SK-N-SH (cell line): ENCODE data around the gene RSU1.
A peak's percentile ranks its signal among the peaks of the same experiment; 100 is the strongest.

Experiments
- NRF1 ChIP-seq: IDR thresholded peaks from 2 replicates; pipeline ENCODE4 v1.6.1; 2012; ENCODE audit warnings: low read depth, mild to moderate bottlenecking, low read length
- TF ChIP-seq, protein P1 (sequence below): IDR thresholded peaks from 2 replicates; pipeline ENCODE4 v1.6.1; 2012; ENCODE audit warnings: mild to moderate bottlenecking, low read depth, low read length, moderate library complexity

- no peak for TF ChIP-seq NRF1
- TF ChIP-seq, protein P1, sequence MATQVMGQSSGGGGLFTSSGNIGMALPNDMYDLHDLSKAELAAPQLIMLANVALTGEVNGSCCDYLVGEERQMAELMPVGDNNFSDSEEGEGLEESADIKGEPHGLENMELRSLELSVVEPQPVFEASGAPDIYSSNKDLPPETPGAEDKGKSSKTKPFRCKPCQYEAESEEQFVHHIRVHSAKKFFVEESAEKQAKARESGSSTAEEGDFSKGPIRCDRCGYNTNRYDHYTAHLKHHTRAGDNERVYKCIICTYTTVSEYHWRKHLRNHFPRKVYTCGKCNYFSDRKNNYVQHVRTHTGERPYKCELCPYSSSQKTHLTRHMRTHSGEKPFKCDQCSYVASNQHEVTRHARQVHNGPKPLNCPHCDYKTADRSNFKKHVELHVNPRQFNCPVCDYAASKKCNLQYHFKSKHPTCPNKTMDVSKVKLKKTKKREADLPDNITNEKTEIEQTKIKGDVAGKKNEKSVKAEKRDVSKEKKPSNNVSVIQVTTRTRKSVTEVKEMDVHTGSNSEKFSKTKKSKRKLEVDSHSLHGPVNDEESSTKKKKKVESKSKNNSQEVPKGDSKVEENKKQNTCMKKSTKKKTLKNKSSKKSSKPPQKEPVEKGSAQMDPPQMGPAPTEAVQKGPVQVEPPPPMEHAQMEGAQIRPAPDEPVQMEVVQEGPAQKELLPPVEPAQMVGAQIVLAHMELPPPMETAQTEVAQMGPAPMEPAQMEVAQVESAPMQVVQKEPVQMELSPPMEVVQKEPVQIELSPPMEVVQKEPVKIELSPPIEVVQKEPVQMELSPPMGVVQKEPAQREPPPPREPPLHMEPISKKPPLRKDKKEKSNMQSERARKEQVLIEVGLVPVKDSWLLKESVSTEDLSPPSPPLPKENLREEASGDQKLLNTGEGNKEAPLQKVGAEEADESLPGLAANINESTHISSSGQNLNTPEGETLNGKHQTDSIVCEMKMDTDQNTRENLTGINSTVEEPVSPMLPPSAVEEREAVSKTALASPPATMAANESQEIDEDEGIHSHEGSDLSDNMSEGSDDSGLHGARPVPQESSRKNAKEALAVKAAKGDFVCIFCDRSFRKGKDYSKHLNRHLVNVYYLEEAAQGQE = peak; percentile 66
Observed at GRCh38 chr10:16856567-16856966, 39.3 kb upstream of the RSU1 start.
